ENCODE measurements around the gene CLEC20A.

CLEC20A gene

GRCh38 chr1:178498896-178499675 is 2.3 kb upstream of the CLEC20A start:
- DNase-seq, result no peak

- no peak for DNase-seq
Observed at GRCh38 chr1:178497903-178498478, 1.2 kb upstream of the CLEC20A start.

- DNase-seq, result no peak
Observed at GRCh38 chr1:178495741-178496409, 889 bp downstream of the CLEC20A start.

GRCh38 chr1:178495158-178495557 is 1.6 kb downstream of the CLEC20A start:
- DNase-seq, result no peak

- DNase-seq, result no peak
Observed at GRCh38 chr1:178494569-178494971, 2.2 kb downstream of the CLEC20A start.

GRCh38 chr1:178493301-178493741 is 3.4 kb downstream of the CLEC20A start:
- no peak for DNase-seq

GRCh38 chr1:178492341-178492740 is 4.4 kb downstream of the CLEC20A start:
- DNase-seq, result no peak

- DNase-seq, result no peak
Observed at GRCh38 chr1:178491721-178492120, 5.0 kb downstream of the CLEC20A start.

GRCh38 chr1:178490967-178491366 is 5.8 kb downstream of the CLEC20A start:
- no peak for DNase-seq

GRCh38 chr1:178490136-178490535 is 6.6 kb downstream of the CLEC20A start:
- no peak for DNase-seq

GRCh38 chr1:178489399-178489798 is 7.4 kb downstream of the CLEC20A start:
- no peak for DNase-seq

GRCh38 chr1:178488393-178488792 is 8.4 kb downstream of the CLEC20A start:
- no peak for DNase-seq

GRCh38 chr1:178487070-178487615 is 9.6 kb downstream of the CLEC20A start:
- no peak for DNase-seq

GRCh38 chr1:178486100-178487069 is 10.4 kb downstream of the CLEC20A start:
- no peak for DNase-seq

GRCh38 chr1:178485541-178485981 is 11.2 kb downstream of the CLEC20A start:
- no peak for DNase-seq

GRCh38 chr1:178484698-178485225 is 12.0 kb downstream of the CLEC20A start:
- DNase-seq, result no peak

- no peak for DNase-seq
Observed at GRCh38 chr1:178483251-178483957, 13.4 kb downstream of the CLEC20A start.

GRCh38 chr1:178477841-178478240 is 18.9 kb downstream of the CLEC20A start:
- no peak for DNase-seq

- no peak for DNase-seq
Observed at GRCh38 chr1:178477373-178477772, 19.4 kb downstream of the CLEC20A start.

- no peak for DNase-seq
Observed at GRCh38 chr1:178472531-178472930, 24.2 kb downstream of the CLEC20A start.

- no peak for DNase-seq
Observed at GRCh38 chr1:178470411-178470960, 26.3 kb downstream of the CLEC20A start.

All from NCI-H510A (cell line).